Liver (tissue), 3 donors: Measurements from ENCODE around the gene PODXL2.

Source experiments
- FOXA2 ChIP-seq: IDR thresholded peaks from 2 replicates; pipeline ENCODE4 v1.6.1; 2016; ENCODE audit warnings: antibody characterized with exemption
- GABPA ChIP-seq, 2 donors: IDR thresholded peaks in 1 of 2; conservative IDR thresholded peaks in 1 of 2; 2 replicates each; pipeline ENCODE4 v1.6.1; 2016; ENCODE audit warnings: antibody characterized with exemption in 2 of 2, mild to moderate bottlenecking in 1 of 2, moderate library complexity in 1 of 2
- HNF4G ChIP-seq: IDR thresholded peaks from 2 replicates; pipeline ENCODE4 v1.6.1; 2016; ENCODE audit warnings: antibody characterized with exemption
- JUND ChIP-seq, 2 donors: IDR thresholded peaks; 2 replicates each; pipeline ENCODE4 v1.6.1; 2016; ENCODE audit warnings: antibody characterized with exemption in 2 of 2
- NR2F2 ChIP-seq: IDR thresholded peaks from 2 replicates; pipeline ENCODE4 v1.6.1; 2016; ENCODE audit warnings: antibody characterized with exemption
- RXRA ChIP-seq, 2 donors: IDR thresholded peaks; 2 replicates each; pipeline ENCODE4 v1.6.1; 2017 to 2018; ENCODE audit warnings: antibody characterized with exemption in 2 of 2, mild to moderate bottlenecking in 1 of 2
- SP1 ChIP-seq: IDR thresholded peaks from 2 replicates; pipeline ENCODE4 v1.6.1; 2018; ENCODE audit warnings: antibody characterized with exemption, mild to moderate bottlenecking
- TAF1 ChIP-seq: conservative IDR thresholded peaks from 2 replicates; pipeline ENCODE4 v1.6.1; 2016; ENCODE audit warnings: antibody characterized with exemption, mild to moderate bottlenecking
- YY1 ChIP-seq: IDR thresholded peaks from 2 replicates; pipeline ENCODE4 v1.6.1; 2016; ENCODE audit warnings: antibody characterized with exemption, mild to moderate bottlenecking
- TF ChIP-seq, protein P1 (sequence below): fragments of 150-350 bp; IDR thresholded peaks from 2 replicates; pipeline ENCODE4 v1.5.1; 2017; ENCODE audit warnings: improper control_type of control experiment, low read depth, low read length; ENCODE audit not compliant: missing input control
- TF ChIP-seq, protein P2 (sequence below): IDR thresholded peaks from 2 replicates; pipeline ENCODE4 v1.6.1; 2016; ENCODE audit warnings: antibody characterized with exemption
- TF ChIP-seq, protein P3 (sequence below): IDR thresholded peaks from 2 replicates; pipeline ENCODE4 v1.6.1; 2016; ENCODE audit warnings: antibody characterized with exemption, mild to moderate bottlenecking
- TF ChIP-seq, protein P4 (sequence below): IDR thresholded peaks from 2 replicates; pipeline ENCODE4 v1.6.1; 2016; ENCODE audit warnings: antibody characterized with exemption
- TF ChIP-seq, protein P5 (sequence below): IDR thresholded peaks from 2 replicates; pipeline ENCODE4 v1.6.1; 2016; ENCODE audit warnings: antibody characterized with exemption
- donor health status: healthy.
- donor health status: healthy.

DNA sequence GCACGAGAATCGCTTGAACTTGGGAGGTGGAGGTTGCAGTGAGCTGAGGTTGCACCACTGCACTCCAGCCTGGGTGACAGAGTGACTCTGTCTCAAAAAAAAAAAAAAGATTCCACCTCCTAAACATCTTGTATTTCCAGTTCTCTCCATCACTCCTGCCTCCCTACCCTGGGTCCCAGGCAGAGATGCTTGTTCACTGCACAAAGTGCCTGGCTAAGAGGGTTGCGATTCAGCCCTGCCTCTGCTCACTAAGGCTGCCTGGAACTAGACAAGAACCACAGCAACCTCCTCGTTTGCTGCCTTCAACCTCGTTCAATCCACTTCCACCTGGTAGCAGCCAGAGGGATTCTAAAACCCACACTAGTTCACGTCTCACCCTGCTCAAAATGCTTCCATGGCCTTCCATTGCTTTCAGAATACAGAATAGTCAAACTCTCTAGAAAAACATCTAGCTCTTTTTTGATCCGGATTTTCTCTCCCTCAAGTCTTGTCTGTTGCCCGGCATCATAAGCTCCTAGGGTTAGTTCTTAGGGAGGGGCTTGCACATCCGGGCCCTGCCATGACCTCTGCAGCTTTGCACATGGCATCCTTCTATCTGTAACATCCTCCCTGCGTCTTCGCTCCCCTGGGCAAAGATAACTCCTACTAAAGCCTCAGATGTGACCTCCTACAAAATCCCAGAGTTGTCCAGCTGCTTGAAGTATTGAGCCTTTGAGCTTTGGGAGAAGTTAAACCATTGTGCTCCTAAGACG lies 31.8 kb upstream of the PODXL2 start:
- TF ChIP-seq, protein P1, sequence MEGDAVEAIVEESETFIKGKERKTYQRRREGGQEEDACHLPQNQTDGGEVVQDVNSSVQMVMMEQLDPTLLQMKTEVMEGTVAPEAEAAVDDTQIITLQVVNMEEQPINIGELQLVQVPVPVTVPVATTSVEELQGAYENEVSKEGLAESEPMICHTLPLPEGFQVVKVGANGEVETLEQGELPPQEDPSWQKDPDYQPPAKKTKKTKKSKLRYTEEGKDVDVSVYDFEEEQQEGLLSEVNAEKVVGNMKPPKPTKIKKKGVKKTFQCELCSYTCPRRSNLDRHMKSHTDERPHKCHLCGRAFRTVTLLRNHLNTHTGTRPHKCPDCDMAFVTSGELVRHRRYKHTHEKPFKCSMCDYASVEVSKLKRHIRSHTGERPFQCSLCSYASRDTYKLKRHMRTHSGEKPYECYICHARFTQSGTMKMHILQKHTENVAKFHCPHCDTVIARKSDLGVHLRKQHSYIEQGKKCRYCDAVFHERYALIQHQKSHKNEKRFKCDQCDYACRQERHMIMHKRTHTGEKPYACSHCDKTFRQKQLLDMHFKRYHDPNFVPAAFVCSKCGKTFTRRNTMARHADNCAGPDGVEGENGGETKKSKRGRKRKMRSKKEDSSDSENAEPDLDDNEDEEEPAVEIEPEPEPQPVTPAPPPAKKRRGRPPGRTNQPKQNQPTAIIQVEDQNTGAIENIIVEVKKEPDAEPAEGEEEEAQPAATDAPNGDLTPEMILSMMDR, result no peak
- TF ChIP-seq, protein P2, sequence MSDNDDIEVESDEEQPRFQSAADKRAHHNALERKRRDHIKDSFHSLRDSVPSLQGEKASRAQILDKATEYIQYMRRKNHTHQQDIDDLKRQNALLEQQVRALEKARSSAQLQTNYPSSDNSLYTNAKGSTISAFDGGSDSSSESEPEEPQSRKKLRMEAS, result no peak
- TF ChIP-seq, protein P3, sequence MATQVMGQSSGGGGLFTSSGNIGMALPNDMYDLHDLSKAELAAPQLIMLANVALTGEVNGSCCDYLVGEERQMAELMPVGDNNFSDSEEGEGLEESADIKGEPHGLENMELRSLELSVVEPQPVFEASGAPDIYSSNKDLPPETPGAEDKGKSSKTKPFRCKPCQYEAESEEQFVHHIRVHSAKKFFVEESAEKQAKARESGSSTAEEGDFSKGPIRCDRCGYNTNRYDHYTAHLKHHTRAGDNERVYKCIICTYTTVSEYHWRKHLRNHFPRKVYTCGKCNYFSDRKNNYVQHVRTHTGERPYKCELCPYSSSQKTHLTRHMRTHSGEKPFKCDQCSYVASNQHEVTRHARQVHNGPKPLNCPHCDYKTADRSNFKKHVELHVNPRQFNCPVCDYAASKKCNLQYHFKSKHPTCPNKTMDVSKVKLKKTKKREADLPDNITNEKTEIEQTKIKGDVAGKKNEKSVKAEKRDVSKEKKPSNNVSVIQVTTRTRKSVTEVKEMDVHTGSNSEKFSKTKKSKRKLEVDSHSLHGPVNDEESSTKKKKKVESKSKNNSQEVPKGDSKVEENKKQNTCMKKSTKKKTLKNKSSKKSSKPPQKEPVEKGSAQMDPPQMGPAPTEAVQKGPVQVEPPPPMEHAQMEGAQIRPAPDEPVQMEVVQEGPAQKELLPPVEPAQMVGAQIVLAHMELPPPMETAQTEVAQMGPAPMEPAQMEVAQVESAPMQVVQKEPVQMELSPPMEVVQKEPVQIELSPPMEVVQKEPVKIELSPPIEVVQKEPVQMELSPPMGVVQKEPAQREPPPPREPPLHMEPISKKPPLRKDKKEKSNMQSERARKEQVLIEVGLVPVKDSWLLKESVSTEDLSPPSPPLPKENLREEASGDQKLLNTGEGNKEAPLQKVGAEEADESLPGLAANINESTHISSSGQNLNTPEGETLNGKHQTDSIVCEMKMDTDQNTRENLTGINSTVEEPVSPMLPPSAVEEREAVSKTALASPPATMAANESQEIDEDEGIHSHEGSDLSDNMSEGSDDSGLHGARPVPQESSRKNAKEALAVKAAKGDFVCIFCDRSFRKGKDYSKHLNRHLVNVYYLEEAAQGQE, result no peak
- TF ChIP-seq, protein P4, sequence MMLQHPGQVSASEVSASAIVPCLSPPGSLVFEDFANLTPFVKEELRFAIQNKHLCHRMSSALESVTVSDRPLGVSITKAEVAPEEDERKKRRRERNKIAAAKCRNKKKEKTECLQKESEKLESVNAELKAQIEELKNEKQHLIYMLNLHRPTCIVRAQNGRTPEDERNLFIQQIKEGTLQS, result no peak
- TF ChIP-seq GABPA (IDR thresholded peaks at IDR 0.05 in 1 of 2, conservative IDR thresholded peaks at IDR 0.05 in 1 of 2) (no peak), TAF1 (no peak), YY1 (no peak), JUND (IDR thresholded peaks at IDR 0.05) (no peak), SP1 (no peak), HNF4G (no peak), RXRA (IDR thresholded peaks at IDR 0.05) (no peak), FOXA2 (no peak), NR2F2 (no peak)
- TF ChIP-seq, protein P5, sequence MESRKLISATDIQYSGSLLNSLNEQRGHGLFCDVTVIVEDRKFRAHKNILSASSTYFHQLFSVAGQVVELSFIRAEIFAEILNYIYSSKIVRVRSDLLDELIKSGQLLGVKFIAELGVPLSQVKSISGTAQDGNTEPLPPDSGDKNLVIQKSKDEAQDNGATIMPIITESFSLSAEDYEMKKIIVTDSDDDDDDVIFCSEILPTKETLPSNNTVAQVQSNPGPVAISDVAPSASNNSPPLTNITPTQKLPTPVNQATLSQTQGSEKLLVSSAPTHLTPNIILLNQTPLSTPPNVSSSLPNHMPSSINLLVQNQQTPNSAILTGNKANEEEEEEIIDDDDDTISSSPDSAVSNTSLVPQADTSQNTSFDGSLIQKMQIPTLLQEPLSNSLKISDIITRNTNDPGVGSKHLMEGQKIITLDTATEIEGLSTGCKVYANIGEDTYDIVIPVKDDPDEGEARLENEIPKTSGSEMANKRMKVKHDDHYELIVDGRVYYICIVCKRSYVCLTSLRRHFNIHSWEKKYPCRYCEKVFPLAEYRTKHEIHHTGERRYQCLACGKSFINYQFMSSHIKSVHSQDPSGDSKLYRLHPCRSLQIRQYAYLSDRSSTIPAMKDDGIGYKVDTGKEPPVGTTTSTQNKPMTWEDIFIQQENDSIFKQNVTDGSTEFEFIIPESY, result no peak
